Left lung (tissue), 10 donors: ENCODE results near the gene C19orf53. TPM values are rescaled to one million over a fixed set of nuclear protein-coding genes. Genes with fewer than 3 reads are reported as not detected.

Experiments used
- ATAC-seq: fragments of 200-7000 bp; cut with Tn5 transposase; one replicate; pipeline ENCODE4 v1.9.1; 2020; ENCODE audit warnings: moderate library complexity
- DNase-seq, 4 donors: peaks; one replicate each; pipeline ENCODE4 v3.0.0-alpha.2; 2013 to 2020
- H3K27ac ChIP-seq, 2 donors: fragments of 200-600 bp; sonication (generic) in 1 of 2; one replicate each; pipeline versions ENCODE4 v1.5.0 to v1.8.0; 2020 to 2021
- H3K27me3 ChIP-seq, 2 donors: fragments of 200-600 bp; sonication (generic) in 1 of 2; one replicate each; pipeline versions ENCODE4 v1.5.0 to v1.8.0; 2020 to 2021
- H3K36me3 ChIP-seq, 2 donors: fragments of 200-600 bp; sonication (generic) in 1 of 2; one replicate each; pipeline versions ENCODE4 v1.5.0 to v1.8.0; 2020 to 2021
- H3K4me1 ChIP-seq, 2 donors: fragments of 200-600 bp; one replicate each; pipeline ENCODE4 v1.8.0; 2021
- H3K4me3 ChIP-seq, 2 donors: fragments of 200-600 bp; sonication (generic) in 1 of 2; one replicate each; pipeline versions ENCODE4 v1.5.0 to v1.8.0; 2020 to 2021; ENCODE audit warnings: mild to moderate bottlenecking in 1 of 2
- H3K9me3 ChIP-seq, 2 donors: fragments of 200-600 bp; sonication (generic) in 1 of 2; one replicate each; pipeline versions ENCODE4 v1.5.0 to v1.8.0; 2020 to 2021
- intact Hi-C, 2 donors: fragments of 100-400 bp; cut with DNase I; formaldehyde crosslinking; loops; one replicate each; pipeline versions ENCODE4 v1.11.2 to v1.14.2; 2022
- polyA plus RNA-seq, 6 donors: library from polyadenylated mRNA; unstranded; fragments of 120-200 nt; gene quantifications; one replicate each; pipeline ENCODE4 v1.2.1, GENCODE V29; 2013; ENCODE audit not compliant: insufficient read length in 6 of 6
- total RNA-seq, 2 donors: library from RNA; stranded (reverse); fragmentation: NEBNext Ultra II Directional; extraction: Animal tissue kit (Norgen Biotek cat#: 25700); gene quantifications; one replicate each; pipeline ENCODE4 v1.2.1, GENCODE V29; 2021
- TF ChIP-seq, protein P1 (sequence below), 2 donors: fragments of 200-600 bp; sonication (generic) in 1 of 2; IDR thresholded peaks; one replicate each; pipeline versions ENCODE4 v1.5.0 to v1.8.0; 2021; ENCODE audit warnings: antibody characterized with exemption in 2 of 2
- donor health status: DM: no; HTN: yes; CAD: no.
- donor health status: DM: no; HTN: no; CAD: no.

The C19orf53 gene
- total and polyA plus RNA-seq, 8 donors: 64.8 to 116 (median 89.5) TPM

DNA sequence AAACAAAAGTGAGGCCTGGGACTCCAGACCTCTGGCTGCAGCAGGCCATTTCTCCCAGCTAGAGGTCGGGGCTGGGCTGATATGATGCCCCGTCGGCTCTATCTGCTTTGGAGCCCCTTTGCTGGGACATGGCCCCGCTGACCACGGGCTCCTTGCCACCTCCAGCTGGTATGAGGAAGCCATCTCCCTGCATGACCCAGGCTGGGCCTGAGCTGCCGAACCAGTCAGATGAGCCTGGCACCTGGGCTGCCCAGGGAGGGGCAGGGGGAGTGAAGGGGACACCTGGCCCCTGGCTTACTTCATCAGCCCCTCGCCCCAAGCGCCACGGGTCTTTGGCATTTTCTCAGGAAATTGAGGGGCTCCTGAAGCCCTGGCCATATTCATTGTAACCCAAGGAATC lies 28.8 kb downstream of the C19orf53 start:
- Histone ChIP-seq H3K36me3 (peaks cover 0 to 12% of the 10 kb centered on the region in 2 donors), H3K27ac (peak overlapping the region; percentile 23 to 25), H3K4me1 (peaks cover 0 to 7% of the 10 kb centered on the region in 2 donors), H3K9me3 (no peaks in the 10 kb centered on the region), H3K27me3 (no peaks in the 10 kb centered on the region), H3K4me3 (no peak overlapping the region)
- peak; percentile 84 for ATAC-seq
- intact Hi-C loops: no loop called here
- TF ChIP-seq, protein P1, sequence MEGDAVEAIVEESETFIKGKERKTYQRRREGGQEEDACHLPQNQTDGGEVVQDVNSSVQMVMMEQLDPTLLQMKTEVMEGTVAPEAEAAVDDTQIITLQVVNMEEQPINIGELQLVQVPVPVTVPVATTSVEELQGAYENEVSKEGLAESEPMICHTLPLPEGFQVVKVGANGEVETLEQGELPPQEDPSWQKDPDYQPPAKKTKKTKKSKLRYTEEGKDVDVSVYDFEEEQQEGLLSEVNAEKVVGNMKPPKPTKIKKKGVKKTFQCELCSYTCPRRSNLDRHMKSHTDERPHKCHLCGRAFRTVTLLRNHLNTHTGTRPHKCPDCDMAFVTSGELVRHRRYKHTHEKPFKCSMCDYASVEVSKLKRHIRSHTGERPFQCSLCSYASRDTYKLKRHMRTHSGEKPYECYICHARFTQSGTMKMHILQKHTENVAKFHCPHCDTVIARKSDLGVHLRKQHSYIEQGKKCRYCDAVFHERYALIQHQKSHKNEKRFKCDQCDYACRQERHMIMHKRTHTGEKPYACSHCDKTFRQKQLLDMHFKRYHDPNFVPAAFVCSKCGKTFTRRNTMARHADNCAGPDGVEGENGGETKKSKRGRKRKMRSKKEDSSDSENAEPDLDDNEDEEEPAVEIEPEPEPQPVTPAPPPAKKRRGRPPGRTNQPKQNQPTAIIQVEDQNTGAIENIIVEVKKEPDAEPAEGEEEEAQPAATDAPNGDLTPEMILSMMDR (IDR thresholded peaks at IDR 0.05): no peak
- peak in 2 of 4 donors; percentile 54 to 80 for DNase-seq

DNA sequence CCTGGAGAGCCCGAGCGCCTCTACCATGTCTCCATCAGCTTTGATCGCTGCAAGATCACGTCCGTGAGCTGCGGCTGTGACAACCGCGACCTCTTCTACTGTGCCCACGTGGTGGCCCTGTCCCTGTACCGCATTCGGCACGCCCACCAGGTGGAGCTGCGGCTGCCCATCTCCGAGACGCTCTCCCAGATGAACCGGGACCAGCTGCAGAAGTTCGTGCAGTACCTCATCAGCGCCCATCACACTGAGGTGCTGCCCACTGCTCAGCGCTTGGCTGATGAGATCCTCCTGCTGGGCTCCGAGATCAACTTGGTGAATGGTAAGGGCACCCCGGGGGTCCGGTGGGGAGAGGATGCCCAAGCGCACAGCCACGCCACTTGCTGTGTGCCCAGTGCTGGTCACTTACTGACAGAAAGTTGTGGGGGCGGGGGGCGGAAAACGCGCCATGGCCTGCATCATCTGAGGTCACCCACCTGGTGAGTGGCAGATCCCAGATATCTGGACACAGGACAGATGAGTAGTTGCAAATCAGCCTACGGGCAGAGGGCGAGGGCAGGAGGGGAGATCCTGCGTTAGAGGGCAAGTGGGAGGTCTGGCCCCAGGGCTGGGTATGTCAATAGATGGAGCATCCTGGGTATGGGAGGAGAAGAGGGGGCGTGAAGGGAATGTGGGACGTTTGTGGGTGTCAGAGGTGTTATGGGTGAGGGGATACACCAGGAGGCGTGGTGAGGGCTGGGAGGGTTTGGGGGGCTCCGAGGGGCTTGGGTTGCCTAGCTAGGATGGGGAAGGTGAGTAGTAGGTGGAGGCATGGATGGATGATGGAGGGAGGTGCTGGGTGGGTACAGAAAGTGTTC lies 30.8 kb downstream of the C19orf53 start:
- no peak overlapping the region for H3K27ac ChIP-seq
- no peak overlapping the region for H3K4me3 ChIP-seq
- peaks cover 0 to 5% of the 10 kb centered on the region in 2 donors for H3K4me1 ChIP-seq
- ATAC-seq (no peak), DNase-seq (peak in 2 of 4 donors; percentile 57 to 83)
- H3K9me3 ChIP-seq: no peaks in the 10 kb centered on the region
- no peaks in the 10 kb centered on the region for H3K27me3 ChIP-seq
- TF ChIP-seq, protein P1 (IDR thresholded peaks at IDR 0.05): no peak
- intact Hi-C loops: no loop called here
- peaks cover 0 to 32% of the 10 kb centered on the region in 2 donors for H3K36me3 ChIP-seq

DNA sequence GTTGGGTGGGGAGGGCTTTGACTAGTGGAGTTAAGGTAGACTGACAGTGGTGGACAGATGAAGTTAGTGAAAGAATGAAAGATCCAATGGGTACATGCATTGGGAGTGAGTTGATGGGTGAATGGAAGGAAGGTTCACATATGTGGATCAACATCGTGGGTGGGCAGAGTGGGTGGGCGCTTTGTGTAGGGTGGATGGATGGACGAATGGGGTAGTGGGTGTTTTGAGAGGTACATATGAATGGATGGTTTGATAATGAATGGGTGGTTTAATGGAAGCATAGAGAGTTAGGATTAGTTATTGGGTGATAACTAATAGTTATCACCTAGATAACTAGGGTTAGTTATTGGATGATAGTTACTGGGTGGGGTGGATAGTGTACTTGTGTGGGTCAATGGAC lies 32.5 kb downstream of the C19orf53 start:
- Histone ChIP-seq H3K27me3 (no peaks in the 10 kb centered on the region), H3K27ac (no peak overlapping the region), H3K4me3 (no peak overlapping the region), H3K4me1 (peaks cover 0 to 5% of the 10 kb centered on the region in 2 donors), H3K9me3 (no peaks in the 10 kb centered on the region), H3K36me3 (peaks cover 0 to 47% of the 10 kb centered on the region in 2 donors)
- intact Hi-C loops: no loop called here
- TF ChIP-seq, protein P1 (IDR thresholded peaks at IDR 0.05): no peak
- ATAC-seq: no peak
- DNase-seq: no peak

DNA sequence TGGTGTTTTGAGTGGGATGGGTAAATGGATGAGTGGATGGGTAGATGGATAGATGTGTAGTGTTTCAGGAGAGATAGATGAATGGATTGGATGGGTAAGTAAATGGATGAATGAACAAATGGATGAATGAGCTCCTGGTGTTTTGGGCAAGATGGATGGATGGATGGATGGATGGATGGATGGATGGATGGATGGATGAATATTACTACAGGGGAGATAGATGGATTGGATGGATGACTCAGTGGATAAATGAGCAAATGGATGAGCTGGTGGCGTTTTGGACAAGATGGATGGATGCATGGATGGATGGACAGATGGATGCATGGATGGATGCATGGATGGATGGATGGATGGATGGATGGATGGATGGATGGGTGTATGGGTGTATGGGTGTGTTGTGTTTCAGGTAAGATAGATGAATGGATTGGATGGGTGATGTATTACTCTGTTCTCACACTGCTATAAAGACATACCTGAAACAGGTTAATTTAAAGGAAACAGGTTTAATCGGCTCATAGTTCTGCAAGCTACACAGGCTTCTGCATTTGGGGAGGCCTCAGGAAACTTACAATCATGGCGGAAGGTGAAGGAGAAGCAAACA lies 33.3 kb downstream of the C19orf53 start:
- intact Hi-C loops: no loop called here

More for the DNA sequence above, 33.3 kb downstream of the C19orf53 start:
- Histone ChIP-seq H3K27me3 (no peaks in the 10 kb centered on the region), H3K4me3 (no peak overlapping the region), H3K36me3 (peaks cover 0 to 48% of the 10 kb centered on the region in 2 donors), H3K27ac (no peak overlapping the region), H3K9me3 (no peaks in the 10 kb centered on the region), H3K4me1 (peaks cover 0 to 5% of the 10 kb centered on the region in 2 donors)
- DNase-seq: no peak
- TF ChIP-seq, protein P1 (IDR thresholded peaks at IDR 0.05): no peak
- ATAC-seq: no peak
